ENCODE data around the gene CHSY3.

CHSY3 gene

DNA sequence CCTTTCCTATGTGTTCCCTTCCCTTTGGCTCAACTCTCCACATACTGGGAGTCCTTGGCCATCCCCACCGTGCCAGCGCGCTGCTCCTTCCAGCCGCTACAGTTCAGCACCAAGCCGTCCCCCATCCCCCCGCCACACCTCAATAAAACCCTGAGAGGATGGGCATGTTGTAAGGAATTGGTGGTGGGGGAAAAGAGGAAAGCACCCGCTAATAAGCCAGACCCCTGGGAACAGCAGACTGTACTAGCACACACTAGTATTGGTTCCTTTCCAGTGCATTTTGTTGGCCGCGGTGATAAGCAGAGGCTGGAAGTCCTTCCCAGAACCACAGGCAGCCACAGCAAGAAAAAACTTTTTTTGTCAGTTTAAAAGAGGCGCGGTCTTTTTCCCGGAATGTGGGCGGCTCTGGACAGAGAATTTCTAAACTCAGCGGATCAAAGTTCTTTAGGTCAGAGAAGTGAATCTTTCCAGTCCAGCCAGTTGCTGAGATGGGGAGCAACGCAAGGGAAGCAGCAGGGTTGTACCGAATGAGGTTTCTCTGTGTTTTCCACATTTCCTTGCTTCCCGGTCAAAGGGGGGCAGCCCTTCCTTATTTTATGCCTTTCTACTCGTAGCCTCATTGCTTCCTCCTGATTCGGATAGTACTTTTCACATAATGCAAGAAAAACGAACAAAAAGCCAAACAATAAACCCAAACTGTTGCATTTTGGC is 2.1 kb downstream of the CHSY3 start:
- no peaks in the 10 kb centered on the region for H3K36me3 ChIP-seq (ENCODE audit: insufficient read depth, low read length)
- H3K27me3 ChIP-seq (ENCODE audit: insufficient read depth, low read length) = peaks cover 68% of the 10 kb centered on the region
- H3K27ac ChIP-seq (ENCODE audit: low read depth, low read length) = no peak overlapping the region
- 8% methylated on average over 17 of the region's 20 CpGs for WGBS
- no peaks in the 10 kb centered on the region for H3K4me1 ChIP-seq (ENCODE audit: insufficient read depth, low read length)
- H3K4me3 ChIP-seq (ENCODE audit: low read length) = peak overlapping the region; percentile 79
- H3K9ac ChIP-seq (ENCODE audit: low read depth, low read length) = no peak overlapping the region
- H3K9me3 ChIP-seq (ENCODE audit: insufficient read depth, low read depth, low read length) = no peaks in the 10 kb centered on the region

DNA sequence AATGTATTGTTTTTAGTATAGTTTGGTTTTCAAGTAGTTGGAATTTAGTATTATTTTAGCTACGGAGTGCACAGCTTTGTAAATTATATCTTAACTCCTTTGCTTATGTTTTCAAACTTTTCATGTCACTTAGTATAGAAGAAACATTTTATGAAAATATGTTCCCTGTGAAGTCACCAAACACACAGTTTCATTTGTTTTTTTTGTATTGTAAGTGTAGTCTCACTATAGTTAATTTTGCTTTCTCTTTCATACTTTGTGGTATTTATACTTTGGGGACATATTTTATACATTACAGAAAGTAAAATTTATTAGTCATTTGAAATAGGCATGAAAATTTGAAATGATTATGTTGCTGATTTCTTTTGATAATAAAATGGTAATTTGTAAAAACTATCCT is 5.0 kb downstream of the CHSY3 start:
- Histone ChIP-seq H3K4me3 (ENCODE audit: low read length) (no peak overlapping the region), H3K27ac (ENCODE audit: low read depth, low read length) (no peak overlapping the region), H3K9me3 (ENCODE audit: insufficient read depth, low read depth, low read length) (no peaks in the 10 kb centered on the region), H3K27me3 (ENCODE audit: insufficient read depth, low read length) (peaks cover 42% of the 10 kb centered on the region), H3K9ac (ENCODE audit: low read depth, low read length) (no peak overlapping the region), H3K36me3 (ENCODE audit: insufficient read depth, low read length) (no peaks in the 10 kb centered on the region), H3K4me1 (ENCODE audit: insufficient read depth, low read length) (no peaks in the 10 kb centered on the region)
- WGBS = no CpG with 5 or more reads among the region's 1 CpG

- Histone ChIP-seq H3K4me3 (ENCODE audit: low read length) (no peak overlapping the region), H3K4me1 (ENCODE audit: insufficient read depth, low read length) (peaks cover 9% of the 10 kb centered on the region; the same call in 1 of the 2 replicates), H3K9ac (ENCODE audit: low read depth, low read length) (no peak overlapping the region), H3K27ac (ENCODE audit: low read depth, low read length) (no peak overlapping the region), H3K36me3 (ENCODE audit: insufficient read depth, low read length) (no peaks in the 10 kb centered on the region), H3K9me3 (ENCODE audit: insufficient read depth, low read depth, low read length) (no peaks in the 10 kb centered on the region), H3K27me3 (ENCODE audit: insufficient read depth, low read length) (peaks cover 8% of the 10 kb centered on the region)
- WGBS = 100% methylated on average over 1 of the region's 1 CpG
Measured at GRCh38 chr5:129912601-129913255, 8.5 kb downstream of the CHSY3 start.

DNA sequence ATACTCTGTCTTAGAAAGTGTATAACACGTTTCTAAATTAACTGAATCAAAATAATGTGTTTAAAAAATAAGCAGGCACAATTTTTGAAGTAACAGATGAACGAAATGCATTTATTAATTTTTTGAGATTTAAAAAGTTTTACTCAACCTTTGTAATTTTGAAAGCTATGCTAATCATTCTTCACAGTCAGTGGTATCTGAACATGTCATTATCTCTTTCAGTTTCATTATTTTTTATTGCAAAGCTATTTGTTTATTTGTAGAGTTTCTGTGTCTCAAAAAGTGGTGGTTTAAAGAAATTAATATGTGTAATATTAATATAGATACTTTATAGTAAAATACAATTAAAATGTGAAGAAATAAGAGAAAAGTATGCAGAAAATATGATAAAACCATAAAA is 11.2 kb downstream of the CHSY3 start:
- no peak overlapping the region for H3K4me3 ChIP-seq (ENCODE audit: low read length)
- H3K27ac ChIP-seq (ENCODE audit: low read depth, low read length) = no peak overlapping the region
- no peaks in the 10 kb centered on the region for H3K9me3 ChIP-seq (ENCODE audit: insufficient read depth, low read depth, low read length)

GRCh38 chr5:129917224-129917623 is 13.0 kb downstream of the CHSY3 start:
- H3K27ac ChIP-seq (ENCODE audit: low read depth, low read length) = no peak overlapping the region
- 83% methylated on average over 1 of the region's 1 CpG for WGBS

More for the DNA sequence above, 11.2 kb downstream of the CHSY3 start:
- Histone ChIP-seq H3K36me3 (ENCODE audit: insufficient read depth, low read length) (no peaks in the 10 kb centered on the region), H3K9ac (ENCODE audit: low read depth, low read length) (no peak overlapping the region), H3K4me1 (ENCODE audit: insufficient read depth, low read length) (peaks cover 9% of the 10 kb centered on the region; the same call in 1 of the 2 replicates), H3K27me3 (ENCODE audit: insufficient read depth, low read length) (no peaks in the 10 kb centered on the region)
- WGBS = 100% methylated on average over 2 of the region's 2 CpGs

GRCh38 chr5:129921204-129921603 is 16.9 kb downstream of the CHSY3 start:
- Histone ChIP-seq H3K36me3 (ENCODE audit: insufficient read depth, low read length) (no peaks in the 10 kb centered on the region), H3K4me1 (ENCODE audit: insufficient read depth, low read length) (peaks cover 4% of the 10 kb centered on the region; the same call in 1 of the 2 replicates), H3K27ac (ENCODE audit: low read depth, low read length) (no peak overlapping the region), H3K9ac (ENCODE audit: low read depth, low read length) (no peak overlapping the region), H3K27me3 (ENCODE audit: insufficient read depth, low read length) (no peaks in the 10 kb centered on the region), H3K4me3 (ENCODE audit: low read length) (no peak overlapping the region), H3K9me3 (ENCODE audit: insufficient read depth, low read depth, low read length) (no peaks in the 10 kb centered on the region)
- 95% methylated on average over 4 of the region's 4 CpGs for WGBS

More at GRCh38 chr5:129917224-129917623, 13.0 kb downstream of the CHSY3 start:
- no peak overlapping the region for H3K4me3 ChIP-seq (ENCODE audit: low read length)
- no peaks in the 10 kb centered on the region for H3K27me3 ChIP-seq (ENCODE audit: insufficient read depth, low read length)
- H3K4me1 ChIP-seq (ENCODE audit: insufficient read depth, low read length) = peaks cover 9% of the 10 kb centered on the region; the same call in 1 of the 2 replicates
- no peak overlapping the region for H3K9ac ChIP-seq (ENCODE audit: low read depth, low read length)
- H3K9me3 ChIP-seq (ENCODE audit: insufficient read depth, low read depth, low read length) = no peaks in the 10 kb centered on the region
- H3K36me3 ChIP-seq (ENCODE audit: insufficient read depth, low read length) = no peaks in the 10 kb centered on the region

GRCh38 chr5:129930221-129930620 is 26.0 kb downstream of the CHSY3 start:
- no peak overlapping the region for H3K27ac ChIP-seq (ENCODE audit: low read depth, low read length)
- H3K27me3 ChIP-seq (ENCODE audit: insufficient read depth, low read length) = no peaks in the 10 kb centered on the region
- H3K9ac ChIP-seq (ENCODE audit: low read depth, low read length) = no peak overlapping the region
- H3K36me3 ChIP-seq (ENCODE audit: insufficient read depth, low read length) = no peaks in the 10 kb centered on the region
- no peak overlapping the region for H3K4me3 ChIP-seq (ENCODE audit: low read length)
- no peaks in the 10 kb centered on the region for H3K4me1 ChIP-seq (ENCODE audit: insufficient read depth, low read length)
- H3K9me3 ChIP-seq (ENCODE audit: insufficient read depth, low read depth, low read length) = no peaks in the 10 kb centered on the region
- WGBS = 84% methylated on average over 3 of the region's 4 CpGs

GRCh38 chr5:129935626-129936025 is 31.4 kb downstream of the CHSY3 start:
- no peaks in the 10 kb centered on the region for H3K36me3 ChIP-seq (ENCODE audit: insufficient read depth, low read length)
- H3K9me3 ChIP-seq (ENCODE audit: insufficient read depth, low read depth, low read length) = no peaks in the 10 kb centered on the region
- H3K27me3 ChIP-seq (ENCODE audit: insufficient read depth, low read length) = no peaks in the 10 kb centered on the region
- no peak overlapping the region for H3K27ac ChIP-seq (ENCODE audit: low read depth, low read length)
- H3K9ac ChIP-seq (ENCODE audit: low read depth, low read length) = no peak overlapping the region
- no peaks in the 10 kb centered on the region for H3K4me1 ChIP-seq (ENCODE audit: insufficient read depth, low read length)
- 96% methylated on average over 2 of the region's 2 CpGs for WGBS
- H3K4me3 ChIP-seq (ENCODE audit: low read length) = no peak overlapping the region

GRCh38 chr5:129938077-129938476 is 33.8 kb downstream of the CHSY3 start:
- no peaks in the 10 kb centered on the region for H3K36me3 ChIP-seq (ENCODE audit: insufficient read depth, low read length)
- H3K4me3 ChIP-seq (ENCODE audit: low read length) = no peak overlapping the region
- 86% methylated on average over 3 of the region's 3 CpGs for WGBS
- no peaks in the 10 kb centered on the region for H3K27me3 ChIP-seq (ENCODE audit: insufficient read depth, low read length)
- no peaks in the 10 kb centered on the region for H3K9me3 ChIP-seq (ENCODE audit: insufficient read depth, low read depth, low read length)
- no peaks in the 10 kb centered on the region for H3K4me1 ChIP-seq (ENCODE audit: insufficient read depth, low read length)
- no peak overlapping the region for H3K27ac ChIP-seq (ENCODE audit: low read depth, low read length)
- no peak overlapping the region for H3K9ac ChIP-seq (ENCODE audit: low read depth, low read length)

- H3K4me3 ChIP-seq (ENCODE audit: low read length) = no peak overlapping the region
- 47% methylated on average over 1 of the region's 1 CpG for WGBS
- H3K27ac ChIP-seq (ENCODE audit: low read depth, low read length) = no peak overlapping the region
- no peaks in the 10 kb centered on the region for H3K36me3 ChIP-seq (ENCODE audit: insufficient read depth, low read length)
- H3K27me3 ChIP-seq (ENCODE audit: insufficient read depth, low read length) = no peaks in the 10 kb centered on the region
- H3K9ac ChIP-seq (ENCODE audit: low read depth, low read length) = no peak overlapping the region
- H3K4me1 ChIP-seq (ENCODE audit: insufficient read depth, low read length) = no peaks in the 10 kb centered on the region
- no peaks in the 10 kb centered on the region for H3K9me3 ChIP-seq (ENCODE audit: insufficient read depth, low read depth, low read length)
Measured at GRCh38 chr5:129943936-129944335, 39.7 kb downstream of the CHSY3 start.

GRCh38 chr5:129945028-129945427 is 40.8 kb downstream of the CHSY3 start:
- H3K9me3 ChIP-seq (ENCODE audit: insufficient read depth, low read depth, low read length) = no peaks in the 10 kb centered on the region
- H3K27me3 ChIP-seq (ENCODE audit: insufficient read depth, low read length) = no peaks in the 10 kb centered on the region
- H3K4me3 ChIP-seq (ENCODE audit: low read length) = no peak overlapping the region
- no peak overlapping the region for H3K27ac ChIP-seq (ENCODE audit: low read depth, low read length)
- H3K4me1 ChIP-seq (ENCODE audit: insufficient read depth, low read length) = no peaks in the 10 kb centered on the region
- H3K9ac ChIP-seq (ENCODE audit: low read depth, low read length) = no peak overlapping the region
- no peaks in the 10 kb centered on the region for H3K36me3 ChIP-seq (ENCODE audit: insufficient read depth, low read length)

Measured in HUES64 (cell line).